ENCODE data around the gene NUMB.

The NUMB gene

GRCh38 chr14:73231981-73232851, 226.1 kb downstream of the NUMB start:
- Histone ChIP-seq H3K27me3 (ENCODE audit: insufficient read depth, low read length, poor library complexity) (peaks cover 8% of the 10 kb centered on the region), H3K4me2 (ENCODE audit: insufficient read depth, low read length) (no peak overlapping the region), H4K20me1 (ENCODE audit: insufficient read depth, low read length) (no peaks in the 10 kb centered on the region), H3K27ac (ENCODE audit: low read length) (no peak overlapping the region), H3K9ac (ENCODE audit: low read depth, low read length) (no peak overlapping the region), H2AFZ (ENCODE audit: low read depth, low read length) (no peak overlapping the region), H3K4me1 (ENCODE audit: insufficient read depth, low read length) (no peaks in the 10 kb centered on the region), H3K36me3 (ENCODE audit: insufficient read depth, low read length) (no peaks in the 10 kb centered on the region), H3K79me2 (ENCODE audit: insufficient read depth, low read length) (no peaks in the 10 kb centered on the region), H3K4me3 (ENCODE audit: low read depth in 1 of 2, low read length in 2 of 2) (no peak overlapping the region), H3K9me3 (ENCODE audit: insufficient read depth, low read length, severe bottlenecking) (no peaks in the 10 kb centered on the region)
- TF ChIP-seq CTCF (IDR thresholded peaks at IDR 0.05; ENCODE audit: borderline replicate concordance, extremely low read depth, low read length, poor library complexity, severe bottlenecking) (peak; percentile 37), EZH2 (IDR thresholded peaks at IDR 0.05; ENCODE audit: borderline replicate concordance, low read depth, low read length, severe bottlenecking) (no peak)
- DNase-seq (no peak), ATAC-seq (ENCODE audit: insufficient read depth, low read depth) (peak; percentile 62; the same call in 2 of the 3 replicates)

- TF ChIP-seq EZH2 (IDR thresholded peaks at IDR 0.05; ENCODE audit: borderline replicate concordance, low read depth, low read length, severe bottlenecking) (no peak), CTCF (IDR thresholded peaks at IDR 0.05; ENCODE audit: borderline replicate concordance, extremely low read depth, low read length, poor library complexity, severe bottlenecking) (no peak)
- Histone ChIP-seq H4K20me1 (ENCODE audit: insufficient read depth, low read length) (no peaks in the 10 kb centered on the region), H3K36me3 (ENCODE audit: insufficient read depth, low read length) (no peaks in the 10 kb centered on the region), H3K9ac (ENCODE audit: low read depth, low read length) (no peak overlapping the region), H2AFZ (ENCODE audit: low read depth, low read length) (no peak overlapping the region), H3K79me2 (ENCODE audit: insufficient read depth, low read length) (no peaks in the 10 kb centered on the region), H3K4me3 (ENCODE audit: low read depth in 1 of 2, low read length in 2 of 2) (no peak overlapping the region), H3K9me3 (ENCODE audit: insufficient read depth, low read length, severe bottlenecking) (no peaks in the 10 kb centered on the region), H3K27ac (ENCODE audit: low read length) (no peak overlapping the region), H3K27me3 (ENCODE audit: insufficient read depth, low read length, poor library complexity) (peaks cover 8% of the 10 kb centered on the region), H3K4me1 (ENCODE audit: insufficient read depth, low read length) (no peaks in the 10 kb centered on the region), H3K4me2 (ENCODE audit: insufficient read depth, low read length) (no peak overlapping the region)
- ATAC-seq (ENCODE audit: insufficient read depth, low read depth) = no peak
- no peak for DNase-seq
Observed at GRCh38 chr14:73230051-73230450, 228.3 kb downstream of the NUMB start.

- H3K27me3 ChIP-seq (ENCODE audit: insufficient read depth, low read length, poor library complexity) = no peaks in the 10 kb centered on the region
- TF ChIP-seq CTCF (IDR thresholded peaks at IDR 0.05; ENCODE audit: borderline replicate concordance, extremely low read depth, low read length, poor library complexity, severe bottlenecking) = no peak
- no peak for TF ChIP-seq EZH2 (IDR thresholded peaks at IDR 0.05; ENCODE audit: borderline replicate concordance, low read depth, low read length, severe bottlenecking)
- no peaks in the 10 kb centered on the region for H4K20me1 ChIP-seq (ENCODE audit: insufficient read depth, low read length)
- DNase-seq (no peak), ATAC-seq (ENCODE audit: insufficient read depth, low read depth) (no peak)
- no peak overlapping the region for H2AFZ ChIP-seq (ENCODE audit: low read depth, low read length)
- no peak overlapping the region for H3K4me3 ChIP-seq (ENCODE audit: low read depth in 1 of 2, low read length in 2 of 2)
- no peaks in the 10 kb centered on the region for H3K4me1 ChIP-seq (ENCODE audit: insufficient read depth, low read length)
- no peak overlapping the region for H3K9ac ChIP-seq (ENCODE audit: low read depth, low read length)
- no peak overlapping the region for H3K4me2 ChIP-seq (ENCODE audit: insufficient read depth, low read length)
- H3K9me3 ChIP-seq (ENCODE audit: insufficient read depth, low read length, severe bottlenecking) = no peaks in the 10 kb centered on the region
- H3K36me3 ChIP-seq (ENCODE audit: insufficient read depth, low read length) = no peaks in the 10 kb centered on the region; the same call in 1 of the 2 replicates
- H3K79me2 ChIP-seq (ENCODE audit: insufficient read depth, low read length) = no peaks in the 10 kb centered on the region
- no peak overlapping the region for H3K27ac ChIP-seq (ENCODE audit: low read length)
Observed at GRCh38 chr14:73227812-73228781, 230.2 kb downstream of the NUMB start.
